Common myeloid progenitor, CD34-positive (primary cell): ENCODE data around the gene ZNF189.
A peak's percentile ranks its signal among the peaks of the same experiment; 100 is the strongest.
"Not testable (repeated sequence)": the region's sequence is repeated elsewhere in the genome, so short reads cannot be mapped to it uniquely, and the experiment has no call there.

Experiments
- CTCF ChIA-PET: fragments of 350-600 bp; sonication (Branson Sonifier 250); formaldehyde crosslinking; loops from one replicate; lab custom pipeline; 2021; ENCODE audit warnings: antibody characterized with exemption; lab: Charles Lee
- POLR2A ChIA-PET: fragments of 350-600 bp; sonication (Branson Sonifier 250); formaldehyde crosslinking; loops from one replicate; lab custom pipeline; 2021; ENCODE audit warnings: antibody characterized with exemption; lab: Charles Lee
- DNase-seq, 3 donors: peaks; one replicate each; pipeline versions ENCODE4 v3.0.0 to v3.0.0-alpha.2; 2013
- H3K27ac ChIP-seq, 2 experiments: 1 replicate in 1 of 2; 2 replicates in 1 of 2; pipeline ENCODE4 v1.7.0; 2013; ENCODE audit warnings: inconsistent platforms in 2 of 2, low read length in 2 of 2, mild to moderate bottlenecking in 2 of 2, low read depth in 1 of 2, moderate library complexity in 1 of 2; ENCODE audit not compliant: severe bottlenecking in 2 of 2, insufficient read depth in 1 of 2, poor library complexity in 1 of 2
- H3K27me3 ChIP-seq, 5 experiments: replicated peaks in 2 of 5; 1 replicate in 3 of 5; 2 replicates in 2 of 5; pipeline versions ENCODE4 v1.6.1 to v1.7.0; 2013; ENCODE audit warnings: low read length in 4 of 5, mild to moderate bottlenecking in 2 of 5, moderate library complexity in 2 of 5, inconsistent platforms in 1 of 5; ENCODE audit not compliant: insufficient read depth in 5 of 5, control insufficient read depth in 4 of 5
- H3K36me3 ChIP-seq, 4 experiments: 1 replicate in 2 of 4; 2 replicates in 2 of 4; pipeline versions ENCODE4 v1.6.1 to v1.7.0; 2013; ENCODE audit warnings: low read length in 3 of 4, control low read depth in 1 of 4, mild to moderate bottlenecking in 1 of 4; ENCODE audit not compliant: control insufficient read depth in 4 of 4, insufficient read depth in 4 of 4
- H3K4me1 ChIP-seq, 4 experiments: 1 replicate in 3 of 4; 2 replicates in 1 of 4; pipeline versions ENCODE4 v1.6.1 to v1.7.1; 2013; ENCODE audit warnings: low read length in 3 of 4, mild to moderate bottlenecking in 3 of 4, control low read depth in 1 of 4, inconsistent platforms in 1 of 4, moderate library complexity in 1 of 4; ENCODE audit not compliant: control insufficient read depth in 4 of 4, insufficient read depth in 4 of 4; ENCODE audit errors: control extremely low read depth in 1 of 4
- H3K4me3 ChIP-seq, 7 experiments: 1 replicate in 4 of 7; 2 replicates in 3 of 7; pipeline versions ENCODE4 v1.5.1 to v1.7.0; 2013; ENCODE audit warnings: mild to moderate bottlenecking in 7 of 7, low read length in 6 of 7, moderate library complexity in 6 of 7, inconsistent platforms in 2 of 7, low read depth in 2 of 7, control low read depth in 1 of 7; ENCODE audit not compliant: insufficient read depth in 4 of 7, control insufficient read depth in 1 of 7; ENCODE audit errors: extremely low read depth in 1 of 7
- H3K9me3 ChIP-seq, 5 experiments: 1 replicate in 4 of 5; 2 replicates in 1 of 5; pipeline versions ENCODE4 v1.6.1 to v1.7.1; 2013; ENCODE audit warnings: low read length in 4 of 5, mild to moderate bottlenecking in 2 of 5, inconsistent platforms in 1 of 5, low read depth in 1 of 5, moderate library complexity in 1 of 5; ENCODE audit not compliant: control insufficient read depth in 4 of 5, insufficient read depth in 2 of 5; ENCODE audit errors: control extremely low read depth in 1 of 5
- WGBS: methylation state at CpG from one replicate; pipeline ENCODE4 v1.1.5; 2013; ENCODE audit not compliant: insufficient coverage; 5-methylcytosine and 5-hydroxymethylcytosine counted together

Gene ZNF189

GRCh38 chr9:101381118-101381517, 17.5 kb upstream of the ZNF189 start:
- WGBS: 100% methylated on average over 3 of the region's 3 CpGs
- no peak overlapping the region for H3K27ac ChIP-seq
- POLR2A ChIA-PET: no interaction called here
- H3K4me3 ChIP-seq: no peak overlapping the region
- H3K9me3 ChIP-seq: peaks cover 0 to 6% (median 1%) of the 10 kb centered on the region in 5 experiments
- CTCF ChIA-PET: interaction anchor here (1.6 kb wide), 1 partner anchor 10 kb away, joined by 4 read pairs; no protein-coding TSS in a partner anchor
- no peaks in the 10 kb centered on the region for H3K4me1 ChIP-seq
- H3K27me3 ChIP-seq: no peaks in the 10 kb centered on the region
- no peak for DNase-seq
- no peaks in the 10 kb centered on the region for H3K36me3 ChIP-seq

GRCh38 chr9:101381833-101382342, 16.8 kb upstream of the ZNF189 start:
- 100% methylated on average over 1 of the region's 2 CpGs for WGBS
- no peak overlapping the region for H3K27ac ChIP-seq
- H3K4me3 ChIP-seq: no peak overlapping the region
- no peaks in the 10 kb centered on the region for H3K27me3 ChIP-seq
- H3K4me1 ChIP-seq: no peaks in the 10 kb centered on the region
- H3K9me3 ChIP-seq: peaks cover 0 to 6% (median 1%) of the 10 kb centered on the region in 5 experiments
- POLR2A ChIA-PET: no interaction called here
- H3K36me3 ChIP-seq: no peaks in the 10 kb centered on the region
- no peak for DNase-seq
- CTCF ChIA-PET: interaction anchor here (1.6 to 2.0 kb wide), 2 partner anchors 11 to 21 kb away, joined by 4 to 5 read pairs; no protein-coding TSS in a partner anchor

GRCh38 chr9:101383361-101383760, 15.3 kb upstream of the ZNF189 start:
- CTCF ChIA-PET: interaction anchor here (1.4 to 2.0 kb wide), 2 partner anchors 15 to 20 kb away, joined by 4 to 5 read pairs; partner anchors contain the start of genes MRPL50 and ZNF189

GRCh38 chr9:101384873-101385536, 13.6 kb upstream of the ZNF189 start, which contains the start of gene BAAT:
BAAT (minus strand) TSS chr9:101385006; CDS start chr9:101371404, 13,602 bp downstream.
- POLR2A ChIA-PET, CTCF ChIA-PET, H3K9me3 ChIP-seq, H3K4me1 ChIP-seq, H3K27ac ChIP-seq, H3K4me3 ChIP-seq, H3K27me3 ChIP-seq: not testable (repeated sequence)
- H3K36me3 ChIP-seq: peaks cover 4 to 19% (median 10%) of the 10 kb centered on the region in 4 experiments
- 98% methylated on average over 11 of the region's 11 CpGs for WGBS
- DNase-seq: peak in 1 of 3 donors; percentile 22

More at GRCh38 chr9:101383361-101383760, 15.3 kb upstream of the ZNF189 start:
- WGBS: 100% methylated on average over 1 of the region's 2 CpGs
- Histone ChIP-seq H3K27ac (no peak overlapping the region), H3K4me1 (no peaks in the 10 kb centered on the region), H3K27me3 (no peaks in the 10 kb centered on the region), H3K9me3 (peaks cover 0 to 6% (median 0%) of the 10 kb centered on the region in 5 experiments), H3K36me3 (peaks cover 0 to 6% (median 2%) of the 10 kb centered on the region in 4 experiments), H3K4me3 (no peak overlapping the region)
- no peak for DNase-seq
- POLR2A ChIA-PET: no interaction called here

GRCh38 chr9:101387871-101388506, 10.7 kb upstream of the ZNF189 start:
- ChIA-PET POLR2A (no interaction called here), CTCF (interaction anchor here (1.0 to 2.0 kb wide), 6 partner anchors 10 to 79 kb away, joined by 3 to 10 read pairs (median 5); partner anchors contain the start of genes MRPL50 and ZNF189)
- Histone ChIP-seq H3K9me3 (peaks cover 0 to 10% (median under 1%) of the 10 kb centered on the region in 5 experiments), H3K4me1 (no peaks in the 10 kb centered on the region), H3K27ac (no peak overlapping the region), H3K36me3 (peaks cover 12 to 30% (median 21%) of the 10 kb centered on the region in 4 experiments), H3K27me3 (no peaks in the 10 kb centered on the region), H3K4me3 (no peak overlapping the region)
- DNase-seq: peak; percentile 43 to 52 (median 51)
- WGBS: 60% methylated on average over 1 of the region's 6 CpGs

- Histone ChIP-seq H3K27ac (no peak overlapping the region), H3K4me3 (no peak overlapping the region), H3K36me3 (peaks cover 12 to 30% (median 21%) of the 10 kb centered on the region in 4 experiments), H3K4me1 (no peaks in the 10 kb centered on the region), H3K9me3 (peaks cover 0 to 13% (median 2%) of the 10 kb centered on the region in 5 experiments), H3K27me3 (no peaks in the 10 kb centered on the region)
- ChIA-PET CTCF (interaction anchor here (0.7 to 2.0 kb wide), 6 partner anchors 10 to 79 kb away, joined by 3 to 10 read pairs (median 5); partner anchors contain the start of genes MRPL50 and ZNF189), POLR2A (no interaction called here)
- 88% methylated on average over 1 of the region's 2 CpGs for WGBS
- peak in 1 of 3 donors; percentile 10 for DNase-seq
Observed at GRCh38 chr9:101388507-101388993, 10.1 kb upstream of the ZNF189 start.
